WTC11 (cell line): Measurements from ENCODE around the gene ALKBH4. TPM values are rescaled to one million over a fixed set of nuclear protein-coding genes. Genes with fewer than 3 reads are reported as not detected.

ENCODE experiments used
- ATAC-seq: fragments of 200-7000 bp; cut with Tn5 transposase; 2 replicates; pipeline ENCODE4 v1.10.0; 2021; ENCODE audit warnings: mild to moderate bottlenecking, moderate library complexity
- CTCF ChIA-PET: fragments of 300-600 bp; sonication (Branson Sonifier 250); formaldehyde crosslinking; loops from one replicate; lab custom pipeline; 2021; ENCODE audit warnings: antibody characterized with exemption; lab: Charles Lee
- POLR2A ChIA-PET: fragments of 350-600 bp; sonication (Branson Sonifier 250); formaldehyde crosslinking; loops from one replicate; lab custom pipeline; 2021; ENCODE audit warnings: antibody characterized with exemption; lab: Charles Lee
- DNase-seq: peaks from one replicate; pipeline ENCODE4 v3.0.0; 2021; ENCODE audit warnings: low spot score
- H3K27ac Mint-ChIP-seq: 2 replicates; pipeline ENCODE4 v1.8.0; 2021; ENCODE audit warnings: mixed read lengths
- H3K27me3 Mint-ChIP-seq: 2 replicates; pipeline ENCODE4 v1.8.0; 2021; ENCODE audit warnings: low read depth, mild to moderate bottlenecking, moderate library complexity, mixed read lengths
- H3K36me3 Mint-ChIP-seq: 2 replicates; pipeline ENCODE4 v1.8.0; 2021; ENCODE audit warnings: mixed read lengths
- H3K4me1 Mint-ChIP-seq: 2 replicates; pipeline ENCODE4 v1.8.0; 2022; ENCODE audit warnings: mixed read lengths
- H3K4me3 Mint-ChIP-seq: 2 replicates; pipeline ENCODE4 v1.8.0; 2021; ENCODE audit warnings: mild to moderate bottlenecking, moderate library complexity, mixed read lengths
- H3K9me3 Mint-ChIP-seq: 2 replicates; pipeline ENCODE4 v1.8.0; 2021; ENCODE audit warnings: mixed read lengths
- EMX1 ChIP-seq: fragments of 250-450 bp; sonication (Bioruptor Pico); IDR thresholded peaks from 2 replicates; pipeline ENCODE4 v1.8.0; 2021; ENCODE audit warnings: mild to moderate bottlenecking
- NFYB ChIP-seq: sonication (generic); formaldehyde crosslinking; conservative IDR thresholded peaks from 2 replicates; pipeline ENCODE4 v1.8.0; 2022; ENCODE audit warnings: low read depth, missing genetic modification reagents
- NR2C2 ChIP-seq: sonication (generic); formaldehyde crosslinking; IDR thresholded peaks from 2 replicates; pipeline ENCODE4 v1.8.0; 2022; ENCODE audit warnings: mild to moderate bottlenecking, missing genetic modification reagents
- TEAD4 ChIP-seq: sonication (generic); formaldehyde crosslinking; IDR thresholded peaks from 2 replicates; pipeline ENCODE4 v1.8.0; 2022; ENCODE audit warnings: mild to moderate bottlenecking, missing genetic modification reagents
- ZNF396 ChIP-seq: fragments of 250-450 bp; sonication (Bioruptor Pico); IDR thresholded peaks from 2 replicates; pipeline ENCODE4 v1.8.0; 2021; ENCODE audit warnings: mild to moderate bottlenecking, moderate library complexity, borderline replicate concordance
- total RNA-seq: library from RNA; stranded (reverse); gene quantifications from 3 replicates; pipeline ENCODE4 v1.2.3, GENCODE V29; 2021
- TF ChIP-seq, protein P1 (sequence below): sonication (generic); formaldehyde crosslinking; IDR thresholded peaks from 2 replicates; pipeline ENCODE4 v1.8.0; 2023; ENCODE audit warnings: missing genetic modification reagents, mild to moderate bottlenecking, borderline replicate concordance
- TF ChIP-seq, protein P2 (sequence below): fragments of 250-450 bp; sonication (Bioruptor Pico); IDR thresholded peaks from 2 replicates; pipeline ENCODE4 v1.9.0; 2021; ENCODE audit warnings: mild to moderate bottlenecking
- TF ChIP-seq, protein P3 (sequence below): fragments of 250-450 bp; sonication (Bioruptor Pico); IDR thresholded peaks from 2 replicates; pipeline ENCODE4 v2.1.2; 2022; ENCODE audit warnings: mild to moderate bottlenecking, moderate library complexity
- TF ChIP-seq, protein P4 (sequence below): sonication (generic); formaldehyde crosslinking; IDR thresholded peaks from 2 replicates; pipeline ENCODE4 v1.8.0; 2022; ENCODE audit warnings: mild to moderate bottlenecking, missing genetic modification reagents
- TF ChIP-seq, protein P5 (sequence below): sonication (generic); formaldehyde crosslinking; IDR thresholded peaks from 2 replicates; pipeline ENCODE4 v1.8.1; 2023; ENCODE audit warnings: mild to moderate bottlenecking, missing genetic modification reagents, borderline replicate concordance
- TF ChIP-seq, protein P6 (sequence below): sonication (generic); formaldehyde crosslinking; conservative IDR thresholded peaks from 2 replicates; pipeline ENCODE4 v1.8.1; 2023; ENCODE audit warnings: mild to moderate bottlenecking, low read depth, missing genetic modification reagents, moderate library complexity

Gene ALKBH4
- total RNA-seq, 1 experiment from 2014 or later = 20.4 TPM

DNA sequence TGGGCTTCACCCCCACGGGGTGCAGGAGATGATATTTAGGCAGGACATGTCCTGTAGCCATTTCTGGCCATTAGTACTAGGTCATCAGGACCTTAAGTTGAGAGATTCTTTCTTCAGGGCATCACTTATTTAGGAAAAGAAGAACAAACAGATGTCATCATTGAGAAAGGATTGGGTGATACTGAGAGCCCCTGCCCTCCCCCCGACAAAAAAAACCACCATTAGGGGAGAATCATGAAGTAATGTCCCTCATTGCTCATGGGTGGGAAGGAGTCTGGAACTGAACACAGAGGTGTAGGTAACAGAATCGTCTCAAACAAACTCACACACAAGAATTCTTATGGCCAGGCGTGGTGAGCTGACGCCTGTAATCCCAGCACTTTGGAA is 37.7 kb downstream of the ALKBH4 start:
- ATAC-seq = no peak
- Mint-ChIP-seq H3K27ac (no peak overlapping the region), H3K9me3 (no peaks in the 10 kb centered on the region), H3K4me1 (peaks cover 27% of the 10 kb centered on the region), H3K36me3 (peaks cover 27% of the 10 kb centered on the region), H3K27me3 (no peaks in the 10 kb centered on the region), H3K4me3 (no peak overlapping the region)
- TF ChIP-seq NR2C2 (CRISPR knock-in tag) (no peak), TEAD4 (CRISPR knock-in tag) (no peak), ZNF396 (CRISPR knock-in tag) (no peak)
- TF ChIP-seq, protein P1, sequence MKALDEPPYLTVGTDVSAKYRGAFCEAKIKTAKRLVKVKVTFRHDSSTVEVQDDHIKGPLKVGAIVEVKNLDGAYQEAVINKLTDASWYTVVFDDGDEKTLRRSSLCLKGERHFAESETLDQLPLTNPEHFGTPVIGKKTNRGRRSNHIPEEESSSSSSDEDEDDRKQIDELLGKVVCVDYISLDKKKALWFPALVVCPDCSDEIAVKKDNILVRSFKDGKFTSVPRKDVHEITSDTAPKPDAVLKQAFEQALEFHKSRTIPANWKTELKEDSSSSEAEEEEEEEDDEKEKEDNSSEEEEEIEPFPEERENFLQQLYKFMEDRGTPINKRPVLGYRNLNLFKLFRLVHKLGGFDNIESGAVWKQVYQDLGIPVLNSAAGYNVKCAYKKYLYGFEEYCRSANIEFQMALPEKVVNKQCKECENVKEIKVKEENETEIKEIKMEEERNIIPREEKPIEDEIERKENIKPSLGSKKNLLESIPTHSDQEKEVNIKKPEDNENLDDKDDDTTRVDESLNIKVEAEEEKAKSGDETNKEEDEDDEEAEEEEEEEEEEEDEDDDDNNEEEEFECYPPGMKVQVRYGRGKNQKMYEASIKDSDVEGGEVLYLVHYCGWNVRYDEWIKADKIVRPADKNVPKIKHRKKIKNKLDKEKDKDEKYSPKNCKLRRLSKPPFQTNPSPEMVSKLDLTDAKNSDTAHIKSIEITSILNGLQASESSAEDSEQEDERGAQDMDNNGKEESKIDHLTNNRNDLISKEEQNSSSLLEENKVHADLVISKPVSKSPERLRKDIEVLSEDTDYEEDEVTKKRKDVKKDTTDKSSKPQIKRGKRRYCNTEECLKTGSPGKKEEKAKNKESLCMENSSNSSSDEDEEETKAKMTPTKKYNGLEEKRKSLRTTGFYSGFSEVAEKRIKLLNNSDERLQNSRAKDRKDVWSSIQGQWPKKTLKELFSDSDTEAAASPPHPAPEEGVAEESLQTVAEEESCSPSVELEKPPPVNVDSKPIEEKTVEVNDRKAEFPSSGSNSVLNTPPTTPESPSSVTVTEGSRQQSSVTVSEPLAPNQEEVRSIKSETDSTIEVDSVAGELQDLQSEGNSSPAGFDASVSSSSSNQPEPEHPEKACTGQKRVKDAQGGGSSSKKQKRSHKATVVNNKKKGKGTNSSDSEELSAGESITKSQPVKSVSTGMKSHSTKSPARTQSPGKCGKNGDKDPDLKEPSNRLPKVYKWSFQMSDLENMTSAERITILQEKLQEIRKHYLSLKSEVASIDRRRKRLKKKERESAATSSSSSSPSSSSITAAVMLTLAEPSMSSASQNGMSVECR = no peak
- TF ChIP-seq, protein P2, sequence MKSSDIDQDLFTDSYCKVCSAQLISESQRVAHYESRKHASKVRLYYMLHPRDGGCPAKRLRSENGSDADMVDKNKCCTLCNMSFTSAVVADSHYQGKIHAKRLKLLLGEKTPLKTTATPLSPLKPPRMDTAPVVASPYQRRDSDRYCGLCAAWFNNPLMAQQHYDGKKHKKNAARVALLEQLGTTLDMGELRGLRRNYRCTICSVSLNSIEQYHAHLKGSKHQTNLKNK (CRISPR knock-in tag) = no peak
- POLR2A ChIA-PET = no interaction called here
- DNase-seq = no peak
- CTCF ChIA-PET = interaction anchor here (1.3 kb wide), 1 partner anchor 28 kb away, joined by 3 read pairs; no protein-coding TSS in a partner anchor

DNA sequence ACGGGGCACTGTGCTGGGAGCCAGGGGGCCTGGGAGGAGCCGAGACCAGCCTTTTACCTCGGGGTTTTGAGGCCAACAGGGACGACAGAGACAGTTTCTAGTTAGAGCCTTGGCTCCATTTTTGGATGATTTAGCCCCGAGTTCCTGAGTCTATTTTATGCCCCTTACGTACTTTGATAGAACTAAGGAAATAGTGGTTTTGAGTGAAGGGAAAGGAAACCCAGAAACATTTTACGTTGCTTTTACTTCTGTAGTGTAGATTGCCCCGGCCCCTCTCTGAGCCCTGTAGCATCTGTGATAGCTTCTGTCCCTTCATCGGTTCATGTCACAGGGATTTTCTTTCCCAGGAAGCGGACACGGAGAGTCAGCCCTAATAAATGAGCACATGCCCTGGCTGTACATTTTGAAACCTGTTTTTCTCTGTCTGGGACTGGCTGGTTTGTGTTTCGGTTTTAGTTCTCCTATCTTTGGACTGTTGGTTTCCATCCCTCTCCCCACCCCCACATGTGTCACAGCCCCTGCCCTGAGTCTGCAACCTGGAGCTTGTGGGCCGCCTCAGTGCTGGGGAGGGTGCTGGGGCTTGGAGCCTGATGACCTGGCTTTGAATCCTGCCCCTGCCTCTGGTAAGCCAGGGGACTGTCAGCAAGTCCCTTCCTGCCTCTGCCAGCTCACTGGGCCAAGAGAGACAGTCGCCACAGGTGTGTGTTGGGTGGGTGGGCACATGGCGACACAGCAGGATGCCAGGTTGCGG is 38.2 kb downstream of the ALKBH4 start:
- POLR2A ChIA-PET = no interaction called here
- H3K27me3 Mint-ChIP-seq = no peaks in the 10 kb centered on the region
- H3K9me3 Mint-ChIP-seq = no peaks in the 10 kb centered on the region
- H3K4me1 Mint-ChIP-seq = peaks cover 21% of the 10 kb centered on the region
- no peak for ATAC-seq
- H3K4me3 Mint-ChIP-seq = no peak overlapping the region
- no peak overlapping the region for H3K27ac Mint-ChIP-seq
- TF ChIP-seq, protein P3, sequence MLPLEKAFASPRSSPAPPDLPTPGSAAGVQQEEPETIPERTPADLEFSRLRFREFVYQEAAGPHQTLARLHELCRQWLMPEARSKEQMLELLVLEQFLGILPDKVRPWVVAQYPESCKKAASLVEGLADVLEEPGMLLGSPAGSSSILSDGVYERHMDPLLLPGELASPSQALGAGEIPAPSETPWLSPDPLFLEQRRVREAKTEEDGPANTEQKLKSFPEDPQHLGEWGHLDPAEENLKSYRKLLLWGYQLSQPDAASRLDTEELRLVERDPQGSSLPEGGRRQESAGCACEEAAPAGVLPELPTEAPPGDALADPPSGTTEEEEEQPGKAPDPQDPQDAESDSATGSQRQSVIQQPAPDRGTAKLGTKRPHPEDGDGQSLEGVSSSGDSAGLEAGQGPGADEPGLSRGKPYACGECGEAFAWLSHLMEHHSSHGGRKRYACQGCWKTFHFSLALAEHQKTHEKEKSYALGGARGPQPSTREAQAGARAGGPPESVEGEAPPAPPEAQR (CRISPR knock-in tag) = no peak
- TF ChIP-seq NFYB (CRISPR knock-in tag) (no peak), ZNF396 (CRISPR knock-in tag) (no peak), EMX1 (CRISPR knock-in tag) (no peak)
- TF ChIP-seq, protein P4, sequence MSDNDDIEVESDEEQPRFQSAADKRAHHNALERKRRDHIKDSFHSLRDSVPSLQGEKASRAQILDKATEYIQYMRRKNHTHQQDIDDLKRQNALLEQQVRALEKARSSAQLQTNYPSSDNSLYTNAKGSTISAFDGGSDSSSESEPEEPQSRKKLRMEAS (CRISPR knock-in tag) = no peak
- TF ChIP-seq, protein P5, sequence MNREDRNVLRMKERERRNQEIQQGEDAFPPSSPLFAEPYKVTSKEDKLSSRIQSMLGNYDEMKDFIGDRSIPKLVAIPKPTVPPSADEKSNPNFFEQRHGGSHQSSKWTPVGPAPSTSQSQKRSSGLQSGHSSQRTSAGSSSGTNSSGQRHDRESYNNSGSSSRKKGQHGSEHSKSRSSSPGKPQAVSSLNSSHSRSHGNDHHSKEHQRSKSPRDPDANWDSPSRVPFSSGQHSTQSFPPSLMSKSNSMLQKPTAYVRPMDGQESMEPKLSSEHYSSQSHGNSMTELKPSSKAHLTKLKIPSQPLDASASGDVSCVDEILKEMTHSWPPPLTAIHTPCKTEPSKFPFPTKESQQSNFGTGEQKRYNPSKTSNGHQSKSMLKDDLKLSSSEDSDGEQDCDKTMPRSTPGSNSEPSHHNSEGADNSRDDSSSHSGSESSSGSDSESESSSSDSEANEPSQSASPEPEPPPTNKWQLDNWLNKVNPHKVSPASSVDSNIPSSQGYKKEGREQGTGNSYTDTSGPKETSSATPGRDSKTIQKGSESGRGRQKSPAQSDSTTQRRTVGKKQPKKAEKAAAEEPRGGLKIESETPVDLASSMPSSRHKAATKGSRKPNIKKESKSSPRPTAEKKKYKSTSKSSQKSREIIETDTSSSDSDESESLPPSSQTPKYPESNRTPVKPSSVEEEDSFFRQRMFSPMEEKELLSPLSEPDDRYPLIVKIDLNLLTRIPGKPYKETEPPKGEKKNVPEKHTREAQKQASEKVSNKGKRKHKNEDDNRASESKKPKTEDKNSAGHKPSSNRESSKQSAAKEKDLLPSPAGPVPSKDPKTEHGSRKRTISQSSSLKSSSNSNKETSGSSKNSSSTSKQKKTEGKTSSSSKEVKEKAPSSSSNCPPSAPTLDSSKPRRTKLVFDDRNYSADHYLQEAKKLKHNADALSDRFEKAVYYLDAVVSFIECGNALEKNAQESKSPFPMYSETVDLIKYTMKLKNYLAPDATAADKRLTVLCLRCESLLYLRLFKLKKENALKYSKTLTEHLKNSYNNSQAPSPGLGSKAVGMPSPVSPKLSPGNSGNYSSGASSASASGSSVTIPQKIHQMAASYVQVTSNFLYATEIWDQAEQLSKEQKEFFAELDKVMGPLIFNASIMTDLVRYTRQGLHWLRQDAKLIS (CRISPR knock-in tag) = no peak
- TF ChIP-seq, protein P6, sequence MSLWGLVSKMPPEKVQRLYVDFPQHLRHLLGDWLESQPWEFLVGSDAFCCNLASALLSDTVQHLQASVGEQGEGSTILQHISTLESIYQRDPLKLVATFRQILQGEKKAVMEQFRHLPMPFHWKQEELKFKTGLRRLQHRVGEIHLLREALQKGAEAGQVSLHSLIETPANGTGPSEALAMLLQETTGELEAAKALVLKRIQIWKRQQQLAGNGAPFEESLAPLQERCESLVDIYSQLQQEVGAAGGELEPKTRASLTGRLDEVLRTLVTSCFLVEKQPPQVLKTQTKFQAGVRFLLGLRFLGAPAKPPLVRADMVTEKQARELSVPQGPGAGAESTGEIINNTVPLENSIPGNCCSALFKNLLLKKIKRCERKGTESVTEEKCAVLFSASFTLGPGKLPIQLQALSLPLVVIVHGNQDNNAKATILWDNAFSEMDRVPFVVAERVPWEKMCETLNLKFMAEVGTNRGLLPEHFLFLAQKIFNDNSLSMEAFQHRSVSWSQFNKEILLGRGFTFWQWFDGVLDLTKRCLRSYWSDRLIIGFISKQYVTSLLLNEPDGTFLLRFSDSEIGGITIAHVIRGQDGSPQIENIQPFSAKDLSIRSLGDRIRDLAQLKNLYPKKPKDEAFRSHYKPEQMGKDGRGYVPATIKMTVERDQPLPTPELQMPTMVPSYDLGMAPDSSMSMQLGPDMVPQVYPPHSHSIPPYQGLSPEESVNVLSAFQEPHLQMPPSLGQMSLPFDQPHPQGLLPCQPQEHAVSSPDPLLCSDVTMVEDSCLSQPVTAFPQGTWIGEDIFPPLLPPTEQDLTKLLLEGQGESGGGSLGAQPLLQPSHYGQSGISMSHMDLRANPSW = no peak
- CTCF ChIA-PET = interaction anchor here (1.5 kb wide), 1 partner anchor 14 kb away, joined by 7 read pairs; no protein-coding TSS in a partner anchor
- peaks cover 27% of the 10 kb centered on the region for H3K36me3 Mint-ChIP-seq
- no peak for DNase-seq
